22Rv1 (cell line): ENCODE results near the gene AFAP1L2.

Source experiments
- ZFX ChIP-seq: fragments of 450-650 bp; IDR thresholded peaks from 2 replicates; pipeline ENCODE4 v1.6.1; 2017; ENCODE audit warnings: antibody characterized with exemption, borderline replicate concordance
- TF ChIP-seq, protein P1 (sequence below): fragments of 450-650 bp; IDR thresholded peaks from 2 replicates; pipeline ENCODE4 v1.5.1; 2017; ENCODE audit warnings: mild to moderate bottlenecking

GRCh38 chr10:114441107-114441506, 36.8 kb upstream of the AFAP1L2 start:
- TF ChIP-seq, protein P1, sequence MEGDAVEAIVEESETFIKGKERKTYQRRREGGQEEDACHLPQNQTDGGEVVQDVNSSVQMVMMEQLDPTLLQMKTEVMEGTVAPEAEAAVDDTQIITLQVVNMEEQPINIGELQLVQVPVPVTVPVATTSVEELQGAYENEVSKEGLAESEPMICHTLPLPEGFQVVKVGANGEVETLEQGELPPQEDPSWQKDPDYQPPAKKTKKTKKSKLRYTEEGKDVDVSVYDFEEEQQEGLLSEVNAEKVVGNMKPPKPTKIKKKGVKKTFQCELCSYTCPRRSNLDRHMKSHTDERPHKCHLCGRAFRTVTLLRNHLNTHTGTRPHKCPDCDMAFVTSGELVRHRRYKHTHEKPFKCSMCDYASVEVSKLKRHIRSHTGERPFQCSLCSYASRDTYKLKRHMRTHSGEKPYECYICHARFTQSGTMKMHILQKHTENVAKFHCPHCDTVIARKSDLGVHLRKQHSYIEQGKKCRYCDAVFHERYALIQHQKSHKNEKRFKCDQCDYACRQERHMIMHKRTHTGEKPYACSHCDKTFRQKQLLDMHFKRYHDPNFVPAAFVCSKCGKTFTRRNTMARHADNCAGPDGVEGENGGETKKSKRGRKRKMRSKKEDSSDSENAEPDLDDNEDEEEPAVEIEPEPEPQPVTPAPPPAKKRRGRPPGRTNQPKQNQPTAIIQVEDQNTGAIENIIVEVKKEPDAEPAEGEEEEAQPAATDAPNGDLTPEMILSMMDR: no peak
- no peak for TF ChIP-seq ZFX
